RCC 7860 (cell line): ENCODE data around the gene NKX3-2.

Experiments used
- DNase-seq: peaks from one replicate; pipeline ENCODE4 v3.0.0-alpha.2; 2015; ENCODE audit warnings: low spot score
- FAIRE-seq: peaks from 2 replicates; lab custom pipeline; 2012; peaks lifted over from hg19 to GRCh38; lab: Jason Lieb, UNC

NKX3-2 gene

GRCh38 chr4:13534344-13535063, 9.8 kb downstream of the NKX3-2 start:
- no peak for FAIRE-seq
- DNase-seq, result no peak

- DNase-seq (no peak), FAIRE-seq (no peak)
Observed at GRCh38 chr4:13533670-13534343, 10.5 kb downstream of the NKX3-2 start.

GRCh38 chr4:13531625-13531998, 12.7 kb downstream of the NKX3-2 start:
- no peak for FAIRE-seq

GRCh38 chr4:13530823-13531624, 13.3 kb downstream of the NKX3-2 start:
- no peak for DNase-seq
- no peak for FAIRE-seq

More at GRCh38 chr4:13531625-13531998, 12.7 kb downstream of the NKX3-2 start:
- no peak for DNase-seq

- no peak for FAIRE-seq
- DNase-seq, result no peak
Observed at GRCh38 chr4:13529128-13529919, 15.0 kb downstream of the NKX3-2 start.

- FAIRE-seq (no peak), DNase-seq (no peak)
Observed at GRCh38 chr4:13528821-13529127, 15.5 kb downstream of the NKX3-2 start.

- FAIRE-seq (no peak), DNase-seq (no peak)
Observed at GRCh38 chr4:13527981-13528820, 16.1 kb downstream of the NKX3-2 start.

- FAIRE-seq (no peak), DNase-seq (no peak)
Observed at GRCh38 chr4:13527192-13527980, 16.9 kb downstream of the NKX3-2 start.

GRCh38 chr4:13526658-13527057, 17.6 kb downstream of the NKX3-2 start:
- DNase-seq, result no peak
- FAIRE-seq, result no peak

GRCh38 chr4:13525606-13526281, 18.6 kb downstream of the NKX3-2 start:
- no peak for FAIRE-seq
- DNase-seq, result no peak

GRCh38 chr4:13524504-13525243, 19.6 kb downstream of the NKX3-2 start:
- FAIRE-seq (no peak), DNase-seq (no peak)

GRCh38 chr4:13523591-13524503, 20.5 kb downstream of the NKX3-2 start:
- FAIRE-seq, result no peak
- no peak for DNase-seq

GRCh38 chr4:13523105-13523477, 21.2 kb downstream of the NKX3-2 start:
- FAIRE-seq, result no peak
- DNase-seq, result no peak

GRCh38 chr4:13522282-13523104, 21.8 kb downstream of the NKX3-2 start:
- no peak for DNase-seq
- no peak for FAIRE-seq

GRCh38 chr4:13521047-13521446, 23.3 kb downstream of the NKX3-2 start:
- FAIRE-seq (no peak), DNase-seq (no peak)

GRCh38 chr4:13516315-13516860, 27.9 kb downstream of the NKX3-2 start:
- DNase-seq, result no peak
- no peak for FAIRE-seq
